Measurements from ENCODE around the gene TMEM170B.

Gene TMEM170B

DNA sequence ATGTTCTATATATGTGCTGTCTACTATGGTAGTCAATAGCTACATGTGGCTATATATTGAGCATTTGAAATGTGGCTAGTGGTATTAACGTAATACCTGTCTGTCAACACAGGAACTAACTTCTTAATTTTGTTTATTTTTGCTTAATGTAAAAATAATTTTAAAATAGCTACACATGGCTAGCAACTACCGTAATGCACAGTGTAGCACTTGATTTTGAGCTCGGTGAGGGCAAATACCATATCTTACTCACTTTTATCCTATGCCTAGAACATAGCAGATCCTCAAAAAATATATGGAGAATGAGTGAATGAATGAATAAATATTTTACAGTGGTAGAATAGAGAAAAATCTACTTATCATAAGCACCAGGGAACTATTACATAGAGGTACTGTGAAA lies 28.1 kb upstream of the TMEM170B start:
- no peaks in the 10 kb centered on the region for H3K36me3 Mint-ChIP-seq (ENCODE audit: insufficient read depth)
- H3K9me3 Mint-ChIP-seq = no peaks in the 10 kb centered on the region
- ATAC-seq (replicated peaks; ENCODE audit: extremely low read depth, poor library complexity, severe bottlenecking) (no peak), DNase-seq (ENCODE audit: low spot score in 2 of 2) (no peak)
- H3K27me3 Mint-ChIP-seq = peaks cover 61% of the 10 kb centered on the region
- H3K4me3 Mint-ChIP-seq = no peak overlapping the region
- no peak overlapping the region for H3K27ac Mint-ChIP-seq (ENCODE audit: low read depth)
- H3K4me1 Mint-ChIP-seq = no peaks in the 10 kb centered on the region

DNA sequence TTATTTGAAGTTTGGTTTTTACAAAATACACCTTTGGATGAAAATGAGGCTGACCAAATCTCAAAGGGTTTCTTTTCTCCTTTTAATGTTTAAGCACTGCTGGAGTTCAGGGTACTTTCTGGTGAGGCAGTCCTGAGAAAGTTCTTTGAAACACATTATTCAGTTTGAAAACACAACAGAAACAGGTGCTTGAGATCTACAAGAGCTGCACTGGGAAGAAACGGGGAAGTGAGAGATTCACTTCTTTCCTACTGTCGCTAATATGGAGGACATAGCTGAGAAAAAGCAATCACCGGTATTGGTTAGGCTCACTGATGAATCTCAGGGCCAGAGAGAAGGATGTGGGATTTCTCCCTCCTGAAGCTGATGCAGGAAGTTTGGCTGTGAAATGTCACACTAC lies 22.9 kb upstream of the TMEM170B start:
- no peak for ATAC-seq (replicated peaks; ENCODE audit: extremely low read depth, poor library complexity, severe bottlenecking)
- Mint-ChIP-seq H3K4me3 (no peak overlapping the region), H3K27me3 (peaks cover 73% of the 10 kb centered on the region)

DNA sequence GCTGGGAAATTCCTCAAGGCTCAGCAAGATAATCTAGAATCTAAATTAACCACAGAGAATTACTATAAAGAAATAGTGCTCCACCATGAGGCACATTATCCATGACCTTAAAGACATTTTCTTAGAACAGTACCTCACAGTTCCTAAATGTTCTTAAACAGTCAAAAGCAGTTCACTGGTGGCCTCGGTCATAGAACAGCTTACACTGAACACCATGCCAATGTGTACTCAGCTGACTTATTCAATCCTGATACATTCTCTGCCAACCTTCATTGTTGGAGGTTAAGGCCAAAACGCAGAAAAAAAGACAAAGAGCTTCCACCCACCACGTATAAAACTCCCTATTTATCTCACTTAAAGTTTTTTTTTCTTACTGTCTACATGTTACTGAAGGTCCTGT lies 21.8 kb upstream of the TMEM170B start:
- Mint-ChIP-seq H3K36me3 (ENCODE audit: insufficient read depth) (no peaks in the 10 kb centered on the region), H3K27ac (ENCODE audit: low read depth) (no peak overlapping the region), H3K27me3 (peaks cover 67% of the 10 kb centered on the region), H3K4me1 (no peaks in the 10 kb centered on the region), H3K4me3 (no peak overlapping the region), H3K9me3 (no peaks in the 10 kb centered on the region)
- DNase-seq (ENCODE audit: low spot score in 2 of 2) (no peak), ATAC-seq (replicated peaks; ENCODE audit: extremely low read depth, poor library complexity, severe bottlenecking) (no peak)

More for the DNA sequence above, 22.9 kb upstream of the TMEM170B start:
- H3K27ac Mint-ChIP-seq (ENCODE audit: low read depth) = no peak overlapping the region
- no peak for DNase-seq (ENCODE audit: low spot score in 2 of 2)
- no peaks in the 10 kb centered on the region for H3K4me1 Mint-ChIP-seq
- H3K36me3 Mint-ChIP-seq (ENCODE audit: insufficient read depth) = no peaks in the 10 kb centered on the region
- no peaks in the 10 kb centered on the region for H3K9me3 Mint-ChIP-seq

DNA sequence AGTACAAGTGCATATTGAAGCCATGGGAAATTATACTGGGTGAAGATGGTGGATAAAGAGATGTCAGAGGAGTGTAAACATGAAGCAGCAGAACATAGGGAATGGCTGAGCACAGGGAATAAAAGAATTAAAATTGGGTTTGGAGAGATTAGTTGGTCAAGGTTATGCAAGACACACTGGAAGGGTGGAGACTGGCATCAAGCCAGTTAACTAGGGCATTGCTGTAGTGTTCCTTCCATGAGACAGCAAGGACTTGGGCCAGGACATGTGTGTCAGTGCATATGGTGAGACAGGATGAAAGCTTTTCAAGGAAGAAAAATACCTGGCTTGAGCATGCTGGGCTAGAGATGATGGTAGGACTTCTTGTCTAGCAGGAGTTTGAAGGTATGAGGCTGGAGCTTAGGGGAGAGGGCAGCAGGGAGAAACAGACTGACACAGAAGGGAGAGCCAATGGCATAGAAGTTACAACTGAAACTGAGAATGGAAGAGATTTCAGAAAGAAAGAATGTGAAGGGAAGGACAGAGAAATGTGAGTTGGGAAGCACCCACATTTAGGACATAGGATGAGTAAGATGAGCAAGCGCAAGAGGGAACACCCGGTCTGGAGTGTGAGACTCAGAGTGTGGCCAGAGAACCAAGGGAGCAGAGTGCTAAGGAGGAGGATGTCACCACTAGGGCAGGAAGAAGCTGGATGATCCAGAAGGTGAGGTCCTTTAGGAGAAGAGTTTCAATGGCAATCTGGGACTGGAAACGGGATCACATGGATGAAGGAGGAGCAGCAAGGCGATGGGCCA lies 14.5 kb upstream of the TMEM170B start:
- Mint-ChIP-seq H3K27ac (ENCODE audit: low read depth) (no peak overlapping the region), H3K27me3 (peaks cover 7% of the 10 kb centered on the region), H3K9me3 (no peaks in the 10 kb centered on the region), H3K4me3 (no peak overlapping the region), H3K4me1 (no peaks in the 10 kb centered on the region), H3K36me3 (ENCODE audit: insufficient read depth) (no peaks in the 10 kb centered on the region)
- no peak for ATAC-seq (replicated peaks; ENCODE audit: extremely low read depth, poor library complexity, severe bottlenecking)
- DNase-seq (ENCODE audit: low spot score in 2 of 2) = no peak

DNA sequence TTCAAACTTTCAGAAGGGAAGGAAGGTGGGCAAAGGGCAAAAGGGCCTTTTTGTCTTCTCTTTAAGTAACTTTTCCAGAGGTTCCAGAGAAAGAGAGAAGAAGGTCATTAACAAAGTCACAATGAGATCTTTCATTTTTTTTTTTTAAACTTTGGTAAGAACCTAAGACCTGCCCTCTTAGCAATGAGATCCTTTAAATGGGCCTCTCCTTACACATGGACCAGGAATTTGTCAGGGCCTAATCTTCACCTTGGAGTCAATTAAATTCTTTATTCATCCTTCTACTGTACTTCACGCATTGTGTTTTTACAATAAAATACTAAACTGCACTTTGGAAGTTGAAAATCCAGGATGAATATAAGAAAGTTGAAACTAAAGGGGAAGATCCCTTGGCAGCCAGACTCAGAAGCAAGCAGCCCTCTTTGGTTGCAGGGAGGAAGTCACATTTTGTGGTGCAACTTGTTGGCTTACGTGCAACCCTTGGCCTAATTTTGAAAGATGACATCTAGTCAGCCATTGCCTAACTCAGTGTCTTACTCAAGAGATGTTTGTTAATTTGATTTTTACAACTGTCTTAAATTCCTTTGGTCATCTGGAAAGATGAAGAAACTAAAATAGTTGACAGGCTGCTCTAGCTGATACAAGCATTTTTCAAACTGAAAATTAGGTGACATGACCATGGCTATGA lies 11.9 kb upstream of the TMEM170B start:
- no peaks in the 10 kb centered on the region for H3K36me3 Mint-ChIP-seq (ENCODE audit: insufficient read depth)
- peaks cover 23% of the 10 kb centered on the region for H3K27me3 Mint-ChIP-seq
- H3K4me1 Mint-ChIP-seq = no peaks in the 10 kb centered on the region
- ATAC-seq (replicated peaks; ENCODE audit: extremely low read depth, poor library complexity, severe bottlenecking) (no peak), DNase-seq (ENCODE audit: low spot score in 2 of 2) (no peak)
- H3K27ac Mint-ChIP-seq (ENCODE audit: low read depth) = no peak overlapping the region
- H3K9me3 Mint-ChIP-seq = no peaks in the 10 kb centered on the region
- no peak overlapping the region for H3K4me3 Mint-ChIP-seq

DNA sequence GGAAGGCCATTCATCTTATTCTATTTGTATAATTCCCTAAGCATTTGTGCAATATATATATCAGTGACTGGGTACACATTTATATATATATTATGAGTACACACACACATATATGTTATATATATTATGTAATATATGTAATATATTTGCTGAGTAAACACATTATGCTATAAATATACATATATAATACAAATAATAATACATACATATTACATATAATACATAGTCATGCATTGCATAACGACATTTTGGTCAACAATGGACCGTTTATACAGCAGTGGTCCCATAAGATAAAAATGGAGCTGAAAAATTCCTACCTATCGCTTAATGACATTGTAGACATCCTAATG lies 11.4 kb upstream of the TMEM170B start:
- Mint-ChIP-seq H3K27ac (ENCODE audit: low read depth) (no peak overlapping the region), H3K27me3 (peaks cover 28% of the 10 kb centered on the region), H3K36me3 (ENCODE audit: insufficient read depth) (no peaks in the 10 kb centered on the region), H3K9me3 (no peaks in the 10 kb centered on the region), H3K4me3 (no peak overlapping the region), H3K4me1 (no peaks in the 10 kb centered on the region)
- DNase-seq (ENCODE audit: low spot score in 2 of 2) (no peak), ATAC-seq (replicated peaks; ENCODE audit: extremely low read depth, poor library complexity, severe bottlenecking) (no peak)

DNA sequence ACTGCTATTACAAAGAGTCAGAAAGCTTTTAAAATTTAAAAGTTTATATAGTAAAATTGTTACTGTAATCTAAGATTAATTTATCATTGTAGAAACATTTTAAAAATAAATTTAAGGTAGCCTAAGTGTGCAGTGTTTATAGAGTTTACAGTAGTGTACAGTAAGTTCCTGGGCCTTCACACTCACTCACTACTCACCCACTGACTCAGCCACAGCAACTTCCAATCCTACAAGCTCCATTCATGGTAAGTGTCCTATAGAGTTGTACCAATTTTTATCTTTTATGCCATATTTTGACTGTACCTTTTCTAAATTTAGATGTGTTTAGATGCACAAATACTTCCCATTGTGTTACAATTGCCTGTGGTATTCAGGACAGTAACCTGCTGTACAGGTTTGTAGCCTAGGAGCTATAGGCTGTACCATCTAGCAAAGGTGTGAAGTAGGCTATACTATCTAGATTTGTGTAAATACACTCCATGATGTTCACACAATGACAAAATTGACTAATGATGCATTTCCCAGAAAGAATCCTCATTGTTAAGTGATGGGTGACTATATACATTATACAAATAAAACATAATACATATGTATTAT lies 10.2 kb upstream of the TMEM170B start:
- no peak overlapping the region for H3K27ac Mint-ChIP-seq (ENCODE audit: low read depth)
- H3K9me3 Mint-ChIP-seq = no peaks in the 10 kb centered on the region
- H3K4me3 Mint-ChIP-seq = no peak overlapping the region
- no peaks in the 10 kb centered on the region for H3K4me1 Mint-ChIP-seq
- DNase-seq (ENCODE audit: low spot score in 2 of 2) (no peak), ATAC-seq (replicated peaks; ENCODE audit: extremely low read depth, poor library complexity, severe bottlenecking) (no peak)
- no peaks in the 10 kb centered on the region for H3K36me3 Mint-ChIP-seq (ENCODE audit: insufficient read depth)
- H3K27me3 Mint-ChIP-seq = peaks cover 41% of the 10 kb centered on the region

DNA sequence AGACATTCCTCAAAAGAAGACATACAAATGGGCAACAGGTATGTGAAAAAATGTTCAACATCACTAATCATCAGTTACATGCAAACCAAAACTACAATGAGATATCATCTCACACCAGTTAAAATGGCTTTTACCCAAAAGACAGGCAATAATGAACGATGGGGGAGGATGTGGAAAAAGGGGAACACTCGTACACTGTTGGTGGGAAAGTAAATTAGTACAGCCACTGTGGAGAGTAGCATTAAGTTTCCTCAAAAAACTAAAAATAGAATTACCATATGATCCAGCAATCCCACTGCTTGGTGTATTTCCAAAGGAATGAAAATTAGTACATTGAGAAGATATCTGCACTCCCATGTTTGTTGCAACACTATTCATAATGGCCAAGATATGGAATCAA lies 8.6 kb upstream of the TMEM170B start:
- no peak for DNase-seq (ENCODE audit: low spot score in 2 of 2)
- no peaks in the 10 kb centered on the region for H3K9me3 Mint-ChIP-seq
- H3K27me3 Mint-ChIP-seq = peaks cover 52% of the 10 kb centered on the region
- no peaks in the 10 kb centered on the region for H3K36me3 Mint-ChIP-seq (ENCODE audit: insufficient read depth)
- no peak for ATAC-seq (replicated peaks; ENCODE audit: extremely low read depth, poor library complexity, severe bottlenecking)
- H3K4me1 Mint-ChIP-seq = no peaks in the 10 kb centered on the region
- H3K27ac Mint-ChIP-seq (ENCODE audit: low read depth) = no peak overlapping the region
- no peak overlapping the region for H3K4me3 Mint-ChIP-seq

DNA sequence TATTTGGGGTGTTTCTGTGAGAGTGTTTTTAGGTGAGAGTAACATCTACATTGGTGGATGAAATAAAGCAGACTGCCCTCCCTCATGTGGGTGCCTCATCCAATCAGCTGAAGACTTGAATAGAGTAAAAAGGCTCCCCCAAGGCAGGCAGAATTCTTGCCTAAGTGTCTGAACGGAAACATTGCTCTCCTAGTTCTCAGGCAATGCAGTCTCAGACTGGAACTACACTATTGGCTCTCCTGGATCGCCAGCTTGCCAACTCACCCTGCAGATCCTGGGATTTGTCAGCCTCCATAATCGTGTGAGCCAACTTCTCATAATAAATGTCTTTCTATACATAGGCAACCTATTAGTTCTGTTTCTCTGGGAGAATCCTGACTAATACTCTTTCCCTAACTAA lies 5.5 kb upstream of the TMEM170B start:
- Mint-ChIP-seq H3K4me1 (peaks cover 6% of the 10 kb centered on the region), H3K4me3 (no peak overlapping the region), H3K9me3 (no peaks in the 10 kb centered on the region), H3K36me3 (ENCODE audit: insufficient read depth) (peaks cover 2% of the 10 kb centered on the region), H3K27me3 (peaks cover 65% of the 10 kb centered on the region), H3K27ac (ENCODE audit: low read depth) (no peak overlapping the region)
- DNase-seq (ENCODE audit: low spot score in 2 of 2) = no peak
- ATAC-seq (replicated peaks; ENCODE audit: extremely low read depth, poor library complexity, severe bottlenecking) = no peak

DNA sequence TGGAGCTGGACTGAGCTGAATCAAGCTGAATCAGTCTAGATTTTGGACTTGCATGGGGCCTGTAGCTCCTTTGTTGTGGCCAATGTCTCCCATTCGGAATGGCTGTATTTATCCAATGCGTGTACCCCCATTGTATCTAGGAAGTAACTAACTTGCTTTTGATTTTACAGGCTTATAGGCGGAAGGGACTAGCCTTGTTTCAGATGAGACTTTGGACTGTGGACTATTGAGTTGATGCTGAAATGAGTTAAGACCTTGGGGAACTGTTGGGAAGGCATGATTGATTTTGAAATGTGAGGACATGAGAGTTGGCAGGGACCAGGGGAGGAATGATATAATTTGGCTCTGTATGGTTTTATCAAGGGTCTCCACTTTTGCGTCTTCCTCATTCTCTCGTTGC lies 3.0 kb upstream of the TMEM170B start:
- no peak for DNase-seq (ENCODE audit: low spot score in 2 of 2)
- H3K36me3 Mint-ChIP-seq (ENCODE audit: insufficient read depth) = peaks cover 5% of the 10 kb centered on the region

DNA sequence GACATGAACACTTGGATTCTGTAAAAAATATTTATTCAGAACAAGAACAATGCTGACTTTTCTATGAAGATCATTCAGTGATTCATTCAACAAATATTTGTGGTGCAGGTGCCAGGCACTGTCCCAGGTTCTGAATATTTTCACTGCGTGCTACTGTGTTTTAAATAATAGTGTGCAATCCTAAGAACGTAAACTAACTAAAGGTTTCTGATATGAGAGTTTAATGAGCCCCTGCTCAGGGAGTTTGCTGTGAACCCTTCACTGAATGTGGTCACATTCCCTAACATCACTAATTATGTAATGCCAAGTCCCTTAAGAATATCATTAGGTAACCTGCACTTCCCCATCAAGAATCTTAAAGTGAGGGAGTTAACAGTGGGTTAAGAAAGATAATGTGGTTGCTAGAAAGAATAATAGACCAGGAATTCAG lies 1.7 kb upstream of the TMEM170B start:
- Mint-ChIP-seq H3K4me3 (no peak overlapping the region), H3K27me3 (peaks cover 39% of the 10 kb centered on the region), H3K27ac (ENCODE audit: low read depth) (no peak overlapping the region), H3K36me3 (ENCODE audit: insufficient read depth) (peaks cover 5% of the 10 kb centered on the region), H3K9me3 (no peaks in the 10 kb centered on the region), H3K4me1 (peaks cover 6% of the 10 kb centered on the region)
- DNase-seq (ENCODE audit: low spot score in 2 of 2) = no peak
- ATAC-seq (replicated peaks; ENCODE audit: extremely low read depth, poor library complexity, severe bottlenecking) = no peak

More for the DNA sequence above, 3.0 kb upstream of the TMEM170B start:
- no peaks in the 10 kb centered on the region for H3K9me3 Mint-ChIP-seq
- peaks cover 6% of the 10 kb centered on the region for H3K4me1 Mint-ChIP-seq
- no peak for ATAC-seq (replicated peaks; ENCODE audit: extremely low read depth, poor library complexity, severe bottlenecking)
- H3K27ac Mint-ChIP-seq (ENCODE audit: low read depth) = no peak overlapping the region
- peaks cover 50% of the 10 kb centered on the region for H3K27me3 Mint-ChIP-seq
- H3K4me3 Mint-ChIP-seq = no peak overlapping the region

DNA sequence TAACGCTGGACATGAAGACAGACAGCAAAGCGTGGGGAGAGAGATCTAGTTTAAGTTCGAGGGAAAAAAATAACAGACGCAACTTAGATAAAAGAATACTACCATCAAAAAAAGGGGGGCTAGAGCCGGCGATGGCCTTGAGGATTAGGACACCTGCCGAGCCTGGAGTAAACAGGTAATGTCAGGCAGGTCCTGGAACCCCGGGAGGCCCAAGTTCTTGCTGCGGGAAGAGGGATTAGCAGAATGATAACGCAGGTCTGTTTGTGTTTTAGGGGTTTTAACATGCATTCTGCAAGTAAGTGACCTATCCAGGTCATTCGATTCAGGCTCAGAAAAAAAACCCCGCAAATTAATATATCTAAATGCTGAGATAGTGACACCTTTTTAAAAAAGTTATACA lies 754 bp upstream of the TMEM170B start:
- DNase-seq (ENCODE audit: low spot score in 2 of 2) (no peak), ATAC-seq (replicated peaks; ENCODE audit: extremely low read depth, poor library complexity, severe bottlenecking) (peak; percentile 3)
- peak overlapping the region; percentile 82 for H3K4me3 Mint-ChIP-seq
- no peaks in the 10 kb centered on the region for H3K9me3 Mint-ChIP-seq
- H3K36me3 Mint-ChIP-seq (ENCODE audit: insufficient read depth) = peaks cover 5% of the 10 kb centered on the region
- peaks cover 29% of the 10 kb centered on the region for H3K27me3 Mint-ChIP-seq
- H3K4me1 Mint-ChIP-seq = peaks cover 6% of the 10 kb centered on the region
- H3K27ac Mint-ChIP-seq (ENCODE audit: low read depth) = peak overlapping the region; percentile 73

Data from central memory CD8-positive, alpha-beta T cell (primary cell).